GM19372 (cell line): ENCODE measurements around the gene LRP1B.
"Not testable (repeated sequence)": the region's sequence is repeated elsewhere in the genome, so short reads cannot be mapped to it uniquely, and the experiment has no call there.

ENCODE experiments used
- ATAC-seq: cut with Tn5 transposase; IDR thresholded peaks from one replicate; pipeline ENCODE4 v1.9.1; 2021; ENCODE audit warnings: mild to moderate bottlenecking, low read depth, moderate library complexity; ENCODE audit not compliant: unreplicated experiment

LRP1B gene

DNA sequence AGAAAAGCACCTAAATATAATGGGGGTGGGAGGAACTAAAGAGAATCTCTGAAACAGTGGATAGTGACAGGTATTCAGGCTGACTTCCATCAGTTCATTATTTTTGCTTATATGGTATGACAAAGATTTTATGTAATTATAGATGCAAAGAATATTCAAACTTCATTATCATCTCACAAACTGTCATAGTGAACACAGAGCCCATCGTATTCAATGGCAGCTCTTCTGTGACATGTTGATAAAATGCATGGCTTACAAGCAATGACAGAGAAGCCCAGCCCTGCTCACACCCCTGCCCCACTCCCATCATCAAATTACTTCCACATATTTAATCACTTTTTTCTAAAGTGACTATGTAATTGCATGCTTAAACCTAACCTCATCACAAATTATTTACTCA is 904.3 kb downstream of the LRP1B start:
- ATAC-seq = no peak

DNA sequence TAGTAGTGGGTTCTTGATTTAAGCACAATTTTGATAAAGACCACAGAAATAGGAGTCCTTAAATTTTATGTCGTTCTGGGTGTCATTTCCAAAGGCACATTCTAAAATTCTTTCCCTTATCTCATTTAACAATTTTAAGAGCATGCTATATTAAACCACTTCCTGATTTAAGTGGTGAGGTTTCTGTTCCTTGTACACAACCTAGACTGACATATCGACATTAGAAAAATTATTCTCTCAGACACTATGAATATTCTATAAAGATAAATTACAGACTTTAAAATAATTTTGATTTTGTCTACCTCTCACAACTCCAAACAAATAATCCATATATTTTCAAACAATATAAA is 923.8 kb downstream of the LRP1B start:
- no peak for ATAC-seq

DNA sequence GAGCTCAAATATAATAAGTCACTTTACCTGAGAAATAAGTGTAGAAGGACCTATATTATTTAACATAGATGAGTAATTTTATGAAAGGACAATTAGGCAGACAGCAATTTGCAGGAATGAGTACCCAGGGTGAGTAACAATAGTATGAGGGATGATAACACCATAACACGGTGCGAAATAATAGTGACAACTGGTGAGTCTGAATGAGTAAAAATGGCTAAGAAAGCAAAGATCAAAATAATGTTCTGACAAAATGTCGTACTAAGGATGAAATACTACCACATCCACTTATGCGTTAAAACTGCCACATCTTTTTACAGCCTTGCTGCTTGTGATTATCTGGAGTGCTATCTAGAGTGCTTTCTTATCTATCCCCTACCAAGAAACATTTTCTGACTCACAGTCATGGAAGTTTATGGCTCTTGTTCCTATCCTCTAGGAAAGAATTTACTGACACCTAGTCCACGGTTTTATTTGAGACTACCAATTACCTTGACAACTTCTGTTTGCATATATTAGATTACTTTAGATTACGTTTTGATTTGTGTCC is 929.7 kb downstream of the LRP1B start:
- ATAC-seq = no peak

DNA sequence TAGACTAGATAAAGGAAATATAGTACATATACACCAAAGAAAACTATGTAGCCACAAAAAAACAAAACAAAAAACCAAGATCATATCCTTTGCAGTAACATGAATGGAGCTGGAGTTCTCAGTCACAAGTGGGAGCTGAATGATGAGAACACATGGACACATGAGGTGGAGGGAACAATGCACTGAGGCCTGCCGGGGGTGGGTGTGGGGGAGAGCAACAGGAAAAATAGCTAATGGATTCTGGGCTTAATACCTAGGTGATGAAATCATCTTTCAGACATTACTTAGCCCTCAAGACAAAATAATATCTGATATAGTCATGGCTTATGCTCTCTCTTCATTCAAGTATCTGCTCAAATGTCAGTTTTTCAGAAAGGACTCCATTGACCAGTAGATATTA is 930.6 kb downstream of the LRP1B start:
- no peak for ATAC-seq

DNA sequence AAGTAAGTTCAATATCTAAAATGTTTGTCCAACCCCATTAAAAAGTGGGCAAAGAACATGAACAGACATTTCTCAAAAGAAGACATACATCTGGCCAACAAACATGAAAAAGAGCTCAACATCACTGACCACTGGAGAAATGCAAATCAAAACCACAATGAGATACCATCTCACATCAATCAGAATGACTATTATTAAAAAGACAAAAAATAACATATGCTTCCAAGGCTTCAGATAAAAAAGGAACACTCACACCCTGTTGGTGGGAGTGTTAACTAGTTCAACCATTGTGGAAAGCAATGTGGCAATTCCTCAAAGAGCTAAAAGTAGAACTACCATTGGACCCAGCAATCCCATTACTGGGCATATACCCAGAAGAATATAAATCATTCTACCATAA is 931.1 kb downstream of the LRP1B start:
- ATAC-seq = no peak

DNA sequence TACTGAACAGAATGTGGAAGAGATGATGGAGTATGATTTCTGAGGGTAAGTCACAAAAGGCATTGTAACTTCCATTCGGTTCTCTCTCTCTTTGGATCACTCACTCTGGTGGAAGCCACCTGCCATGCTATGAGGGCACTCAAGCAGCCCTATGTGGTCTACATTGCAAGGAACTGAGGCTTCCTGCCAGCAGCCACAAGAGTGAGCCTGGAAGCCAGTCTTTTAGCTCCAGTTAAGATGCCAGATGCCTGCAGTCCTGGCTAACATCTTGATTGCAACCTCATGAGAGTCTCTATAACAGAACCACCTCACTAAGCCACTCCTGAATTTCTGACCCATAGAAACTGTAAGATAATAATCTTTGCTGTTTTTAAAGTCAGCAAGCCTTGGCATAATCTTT is 935.7 kb downstream of the LRP1B start:
- no peak for ATAC-seq

DNA sequence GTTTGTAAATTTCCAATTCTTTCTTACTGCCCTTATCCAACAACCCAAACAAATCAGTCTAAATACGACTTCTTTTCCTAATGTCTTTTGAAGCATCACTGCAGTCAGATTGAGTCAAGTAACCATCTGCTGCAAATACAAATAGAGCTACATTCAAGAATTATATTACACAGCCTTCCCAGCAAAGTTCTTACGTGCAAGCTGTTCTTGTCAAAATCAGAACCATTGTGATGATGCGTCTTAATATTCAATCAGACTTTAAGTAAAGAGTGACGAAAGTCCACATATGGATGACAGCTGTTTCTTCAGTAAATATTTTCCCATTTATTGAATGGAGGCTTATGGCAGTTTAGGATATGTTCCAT is 943.8 kb downstream of the LRP1B start:
- no peak for ATAC-seq

DNA sequence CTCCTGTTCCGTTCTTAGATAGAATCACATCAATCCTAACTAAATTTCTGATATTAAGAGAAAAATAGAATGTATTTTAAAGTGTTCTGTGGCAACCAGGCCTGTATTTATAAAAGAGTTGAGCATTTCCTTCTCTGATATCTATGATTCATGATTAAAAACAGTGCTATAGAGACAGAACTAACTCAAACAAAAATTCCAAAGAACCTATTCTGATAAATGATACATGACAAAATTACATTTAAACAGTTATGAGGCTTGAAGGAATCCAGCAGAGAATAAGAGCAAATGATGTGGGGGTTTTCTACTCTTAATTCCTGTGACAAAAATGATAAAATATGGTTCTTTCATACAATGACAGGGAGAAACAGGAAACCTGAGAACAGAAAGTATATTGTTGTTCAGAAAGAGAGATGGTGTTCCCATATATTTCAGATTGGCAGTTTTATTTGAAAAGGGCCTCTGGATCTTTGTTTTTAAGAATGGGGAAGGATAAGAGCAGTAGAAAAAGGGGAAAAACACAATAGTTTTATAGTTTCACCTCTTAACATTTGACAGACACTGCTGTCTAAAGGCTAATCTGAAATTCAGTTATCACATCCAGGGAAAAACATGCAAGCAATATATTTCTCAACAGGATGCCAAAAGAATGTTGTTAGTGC is 944.3 kb downstream of the LRP1B start:
- no peak for ATAC-seq

DNA sequence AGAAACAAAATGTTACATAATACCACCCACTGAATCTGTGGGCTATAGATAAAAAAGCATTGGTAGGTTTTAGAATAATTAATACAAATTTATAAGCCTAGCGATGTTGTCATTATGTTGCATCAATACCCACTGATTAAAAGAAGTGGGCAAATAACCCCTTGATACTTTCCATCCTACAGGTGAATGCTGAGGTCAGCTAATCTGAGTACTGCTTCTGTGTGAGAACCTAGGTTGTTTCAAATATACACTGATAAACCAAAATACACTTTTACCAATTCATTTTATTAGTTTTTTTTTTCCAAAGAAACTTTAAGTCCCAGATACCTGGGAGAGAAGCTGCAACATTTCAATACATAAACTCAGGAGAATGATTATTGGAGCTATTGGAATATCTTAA is 948.6 kb downstream of the LRP1B start:
- ATAC-seq = no peak

DNA sequence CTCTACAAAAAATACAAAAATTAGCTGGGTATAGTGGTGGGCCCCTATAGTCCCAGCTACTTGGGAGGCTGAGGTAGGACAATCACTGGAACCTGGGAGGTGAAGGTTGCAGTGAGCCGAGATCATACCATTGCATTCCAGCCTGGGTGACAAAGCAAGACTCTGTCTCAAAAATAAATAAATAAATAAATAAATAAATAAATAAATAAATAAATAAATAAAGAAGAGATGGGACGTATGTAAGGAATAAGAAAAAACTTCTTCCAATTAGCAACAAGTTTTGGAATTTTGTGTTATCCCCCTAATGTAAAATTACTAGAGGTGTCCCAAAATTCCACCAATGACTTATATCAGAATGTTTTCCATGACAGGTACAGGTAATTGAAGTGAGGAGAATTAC is 961.7 kb downstream of the LRP1B start:
- ATAC-seq = not testable (repeated sequence)

DNA sequence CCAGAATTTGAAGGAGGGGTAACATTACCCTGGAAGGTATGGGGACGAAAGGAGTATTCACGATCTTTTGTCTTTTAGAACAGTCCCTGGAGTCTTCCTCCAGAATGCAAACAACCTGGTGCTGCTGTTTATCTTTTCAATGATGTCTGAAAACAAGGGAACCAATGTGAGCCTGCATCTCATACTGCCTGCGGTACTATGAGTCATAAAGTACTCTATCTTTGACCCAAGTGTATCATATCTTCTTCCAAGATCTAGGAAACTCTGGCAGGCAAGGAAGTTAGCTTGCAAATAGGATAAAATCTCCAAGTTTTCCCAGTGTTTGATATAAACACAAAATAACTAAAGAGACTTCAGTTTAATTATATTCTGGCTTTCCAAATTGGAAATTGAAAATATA is 968.5 kb downstream of the LRP1B start:
- no peak for ATAC-seq

DNA sequence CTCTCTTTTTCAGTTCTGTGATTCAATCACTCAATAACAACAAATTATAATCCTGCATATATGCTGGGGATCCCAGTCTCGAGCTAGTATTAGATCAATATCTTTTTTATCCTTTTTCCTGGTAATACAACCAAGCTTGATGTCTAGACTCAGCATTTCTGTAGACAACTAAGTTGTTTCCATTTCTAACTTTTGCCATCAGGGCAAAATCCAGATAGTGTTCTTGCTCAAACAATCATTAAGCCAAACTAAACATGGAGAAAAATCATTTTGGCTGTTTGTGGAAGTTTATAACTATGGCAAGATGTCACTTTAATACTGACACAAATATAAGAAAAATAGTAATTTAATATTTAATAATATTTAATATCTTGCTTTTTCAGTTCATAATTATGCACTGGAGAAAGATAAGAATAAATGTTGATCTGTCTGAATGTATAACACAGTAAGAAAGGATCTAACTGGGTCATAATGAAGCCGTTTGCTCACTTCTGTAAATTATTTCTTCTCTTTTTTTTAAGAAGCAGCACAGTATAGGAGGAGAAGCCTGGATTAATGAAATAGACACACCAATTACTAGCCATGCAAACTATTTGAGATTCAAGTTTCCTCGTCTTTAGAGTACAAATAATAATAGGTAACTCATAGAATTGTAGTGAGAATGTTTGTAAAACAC is 979.1 kb downstream of the LRP1B start:
- no peak for ATAC-seq

DNA sequence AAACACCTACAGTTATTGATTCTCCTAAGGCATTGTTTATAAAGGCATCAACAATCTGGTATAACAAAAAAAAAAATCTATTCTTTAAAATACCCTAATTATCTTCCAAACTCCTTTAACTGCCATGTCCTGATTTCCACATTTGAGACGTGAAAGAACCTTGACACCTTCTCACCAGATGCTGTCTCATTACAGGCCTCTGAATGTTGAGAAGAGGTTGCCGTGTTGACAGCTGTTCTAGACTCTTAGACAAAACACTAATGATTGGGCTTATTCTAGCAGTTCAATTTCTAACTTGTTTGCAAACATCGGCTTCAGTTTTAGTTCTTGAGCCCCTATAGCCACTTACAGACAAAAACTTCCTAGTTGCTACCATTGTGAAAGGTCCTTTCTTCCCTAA is 988.8 kb downstream of the LRP1B start:
- no peak for ATAC-seq

DNA sequence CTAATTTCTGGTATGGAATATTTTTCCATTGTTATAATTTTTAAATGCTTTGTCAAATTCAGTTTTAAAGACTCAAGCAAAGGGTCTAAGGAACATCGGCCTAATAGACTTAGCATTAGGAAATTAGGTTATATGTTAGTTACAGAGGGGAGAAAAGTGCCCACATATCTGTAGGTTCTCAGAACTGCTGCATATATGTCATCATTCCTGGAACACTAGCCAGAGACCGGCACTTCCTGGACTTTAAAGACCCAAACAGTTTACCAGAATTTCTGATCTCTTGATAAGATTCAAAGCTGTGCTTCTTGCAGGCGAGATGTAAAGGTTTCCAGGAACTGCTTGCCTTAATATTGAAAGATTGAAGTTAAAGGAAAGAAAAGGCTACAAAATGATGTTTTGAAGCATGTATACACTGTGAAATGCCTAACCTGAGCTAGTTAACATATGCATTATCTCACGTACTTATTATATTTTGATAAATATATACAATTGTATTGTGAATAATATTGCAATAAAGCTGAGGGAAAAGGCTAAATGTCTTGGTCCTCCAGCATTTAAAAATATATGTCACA is 993.6 kb downstream of the LRP1B start:
- no peak for ATAC-seq

DNA sequence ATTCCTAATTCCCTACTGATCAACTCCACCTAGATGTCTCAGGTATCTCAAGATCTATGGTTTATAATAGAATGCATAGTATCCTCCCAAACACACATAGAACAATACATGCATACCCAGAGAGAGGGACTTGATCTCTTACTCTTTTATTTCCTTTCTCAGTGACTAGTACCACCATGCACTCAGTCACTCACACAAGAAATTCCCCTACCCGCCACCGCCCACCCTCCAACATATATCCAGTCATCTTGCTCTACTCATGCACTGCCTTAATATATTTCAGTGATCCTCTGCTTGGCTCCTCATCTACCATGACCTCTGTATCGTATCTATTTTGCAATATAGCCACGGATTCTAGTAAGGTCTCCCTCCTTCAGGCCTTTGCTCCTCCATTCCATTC is 996.9 kb downstream of the LRP1B start:
- ATAC-seq = no peak

DNA sequence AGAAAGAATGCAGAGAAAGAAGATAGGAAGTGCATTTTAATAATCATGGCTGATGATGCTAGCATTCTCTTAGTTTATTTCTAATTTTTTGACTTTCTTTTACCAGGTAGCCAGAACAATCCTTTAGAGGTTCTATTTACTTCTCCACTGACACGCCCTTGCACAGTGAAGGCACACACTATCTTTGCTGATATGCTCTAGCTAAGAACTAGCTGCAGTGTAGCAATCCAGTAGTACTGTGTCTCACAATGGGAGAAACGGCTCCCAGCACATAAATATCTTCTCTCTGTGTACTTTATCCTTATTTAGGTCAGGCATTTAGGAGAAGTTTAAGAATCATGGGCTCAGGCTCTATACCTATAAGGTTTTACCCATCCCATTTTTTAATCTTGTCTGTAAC is 1005.4 kb downstream of the LRP1B start:
- no peak for ATAC-seq

DNA sequence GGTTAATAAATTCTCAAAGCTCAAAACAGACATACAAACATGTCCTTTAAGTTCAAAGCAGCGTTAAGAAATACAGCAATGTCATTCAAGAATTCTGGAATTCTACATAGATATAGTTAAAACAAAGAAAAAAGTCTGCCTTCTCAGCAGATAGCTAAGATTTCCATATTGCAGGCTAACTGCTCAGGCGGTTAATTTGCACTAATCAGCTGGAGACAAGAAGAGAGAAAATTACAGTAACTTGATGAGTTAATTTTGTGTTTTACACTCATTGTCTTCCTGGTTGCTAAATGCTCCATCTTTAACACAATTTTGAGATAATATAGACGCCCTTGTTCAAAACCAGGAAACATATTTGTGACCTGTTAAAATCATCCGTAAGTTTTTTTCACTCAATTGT is 1012.0 kb downstream of the LRP1B start:
- ATAC-seq = no peak

DNA sequence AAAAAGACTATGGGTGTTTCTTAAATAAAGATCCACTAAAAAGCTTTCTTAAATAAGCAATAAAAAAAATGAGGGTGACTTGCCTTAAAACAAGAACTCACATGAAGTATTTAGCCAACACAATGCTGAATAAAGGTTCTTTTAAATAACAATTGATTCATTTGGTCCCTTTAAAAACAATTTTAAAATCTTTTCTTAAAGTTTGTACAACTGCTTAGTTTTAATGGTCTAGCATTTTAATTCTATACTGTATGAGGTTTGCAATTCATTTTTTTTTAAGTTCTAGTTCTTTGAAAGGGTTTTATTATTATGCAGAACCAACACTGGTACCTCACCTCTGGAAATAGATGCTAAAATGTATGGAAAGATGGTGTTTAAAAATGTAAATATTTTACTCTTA is 1017.5 kb downstream of the LRP1B start:
- no peak for ATAC-seq

DNA sequence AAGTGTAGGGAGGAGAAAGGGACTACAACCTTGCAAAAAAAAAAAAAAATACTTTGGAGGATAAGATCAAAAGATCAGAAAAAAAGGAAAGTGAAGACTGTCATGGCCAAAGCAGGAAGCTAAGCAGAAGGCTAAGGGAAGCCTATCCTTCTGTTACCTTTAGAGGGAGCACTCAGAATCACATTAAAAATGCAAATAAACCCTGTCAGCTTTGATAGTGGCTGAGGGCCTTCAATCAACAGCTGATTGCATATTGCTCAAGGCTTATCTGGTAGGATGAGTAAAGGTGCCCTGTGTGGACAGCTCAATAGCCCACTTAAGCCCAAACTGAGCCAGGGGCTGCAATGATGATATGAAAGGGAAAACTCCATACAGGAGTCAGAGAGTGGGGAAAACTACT is 1021.2 kb downstream of the LRP1B start:
- no peak for ATAC-seq

DNA sequence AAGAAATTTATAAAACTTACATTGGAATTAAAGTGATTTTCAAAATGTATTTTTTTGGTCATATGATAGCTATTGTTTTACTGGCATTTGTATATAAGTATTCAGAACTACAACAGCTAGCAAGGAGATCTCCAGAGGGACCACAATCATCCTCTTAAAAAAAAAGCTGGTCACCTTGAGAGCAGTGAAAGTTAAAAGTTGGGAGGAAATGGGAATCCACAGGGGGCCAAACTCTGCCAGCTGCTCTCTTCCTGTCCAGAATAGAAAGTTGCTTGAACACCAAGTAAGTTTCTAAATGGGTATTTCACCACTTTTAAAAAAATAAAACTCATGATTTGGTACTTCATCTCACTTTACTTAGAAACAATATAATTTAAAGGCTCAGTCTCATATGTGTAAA is 1025.1 kb downstream of the LRP1B start:
- no peak for ATAC-seq

DNA sequence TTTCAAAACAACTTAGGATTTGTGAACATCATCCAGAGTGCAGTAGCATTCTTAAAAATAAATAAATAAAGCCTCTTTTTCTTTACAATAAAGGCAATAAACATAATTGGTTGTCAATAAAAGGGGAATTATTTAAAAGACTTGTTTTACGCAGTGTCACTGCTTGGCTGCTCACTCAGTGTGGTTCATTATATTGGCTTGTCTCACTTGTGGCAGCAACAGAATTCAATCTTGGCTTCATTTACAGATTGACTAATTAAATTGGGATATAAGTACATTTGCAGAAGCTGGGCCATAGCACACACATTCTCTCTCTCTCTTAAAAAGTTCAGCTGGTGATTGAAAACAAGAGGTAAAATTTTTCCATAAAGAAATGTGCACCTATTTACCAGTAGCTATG is 1027.6 kb downstream of the LRP1B start:
- ATAC-seq = no peak

DNA sequence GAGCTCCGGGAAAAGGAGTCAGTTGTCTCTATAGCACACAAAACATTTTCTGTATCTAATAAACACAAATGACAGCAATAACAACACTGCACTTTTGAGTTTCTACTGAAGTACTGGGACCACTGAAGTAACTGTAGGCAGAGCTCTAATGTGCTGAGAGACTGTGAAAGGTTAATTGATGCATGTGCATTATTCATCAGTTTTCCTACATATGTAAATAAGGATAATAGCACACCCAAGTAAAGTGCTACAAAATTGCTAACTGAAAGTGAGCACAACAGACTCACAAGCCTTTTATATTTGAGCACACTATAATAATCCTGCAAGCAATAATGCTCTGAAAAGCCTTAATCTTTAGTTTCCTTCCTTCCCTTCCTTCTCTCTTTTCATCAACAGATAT is 1051.6 kb downstream of the LRP1B start:
- ATAC-seq = no peak
